Adrenal gland (tissue), 12 donors: ENCODE measurements around the gene ICE1. TPM values are rescaled to one million over a fixed set of nuclear protein-coding genes. Genes with fewer than 3 reads are reported as not detected.

ENCODE experiments used
- DNase-seq, 7 donors: peaks; one replicate each; pipeline ENCODE4 v3.0.0-alpha.2; 2019 to 2020
- H3K27ac ChIP-seq, 5 donors: fragments of 200-600 bp; sonication (generic) in 4 of 5; 1 replicate in 3 of 5; 2 replicates in 2 of 5; pipeline versions ENCODE4 v1.5.1 to v1.8.0; 2016 to 2020; ENCODE audit warnings: mild to moderate bottlenecking in 1 of 5
- H3K27me3 ChIP-seq: fragments of 200-600 bp; 2 replicates; pipeline ENCODE4 v1.8.0; 2021
- H3K36me3 ChIP-seq, 2 donors: fragments of 200-600 bp; replicated peaks in 1 of 2; 1 replicate in 1 of 2; 2 replicates in 1 of 2; pipeline versions ENCODE4 v1.5.1 to v1.8.0; 2018 to 2022
- H3K4me1 ChIP-seq, 2 donors: fragments of 200-600 bp; replicated peaks in 1 of 2; 1 replicate in 1 of 2; 2 replicates in 1 of 2; pipeline versions ENCODE4 v1.5.1 to v1.8.0; 2018 to 2021
- H3K4me3 ChIP-seq, 4 donors: fragments of 200-600 bp; sonication (generic) in 3 of 4; one replicate each; pipeline ENCODE4 v1.5.1; 2016 to 2018
- H3K9me3 ChIP-seq, 3 donors: fragments of 200-600 bp; sonication (generic) in 1 of 3; replicated peaks in 1 of 3; 1 replicate in 2 of 3; 2 replicates in 1 of 3; pipeline versions ENCODE4 v1.5.1 to v1.8.0; 2016 to 2021
- POLR2A ChIP-seq, 2 donors: fragments of 450-650 bp; IDR thresholded peaks; one replicate each; pipeline ENCODE4 v1.6.1; 2017; ENCODE audit warnings: antibody characterized with exemption in 2 of 2, mild to moderate bottlenecking in 2 of 2, moderate library complexity in 1 of 2
- WGBS, 4 donors: extraction: QIAGEN DNeasy Blood & Tissue Kit in 2 of 4; methylation state at CpG; one replicate each; pipeline versions ENCODE4 v1.1.5 to v1.1.7; 2013 to 2017; 5-methylcytosine and 5-hydroxymethylcytosine counted together
- intact Hi-C, 2 donors: fragments of 100-400 bp; cut with DNase I; formaldehyde crosslinking; loops; one replicate each; pipeline versions ENCODE4 v1.14.1 to v1.15.0; 2022 to 2023
- polyA plus RNA-seq, 3 donors: library from polyadenylated mRNA; stranded (reverse); fragments of 200-250 nt in 2 of 3; fragments of 350-450 nt in 1 of 3; fragmentation: Illumina TruSeq in 1 of 3; extraction: RNeasy Lipid Tissue Mini Kit (QIAGEN cat#74804) in 1 of 3; gene quantifications; one replicate each; pipeline ENCODE4 v1.2.3, GENCODE V29; 2013 to 2014
- total RNA-seq, 9 donors: library from RNA; depleted of rRNA in 4 of 9; stranded (reverse); fragments of >200 nt in 4 of 9; fragments of 120-200 nt in 1 of 9; fragmentation: NEBNext Ultra II Directional in 1 of 9; extraction: Animal tissue kit (Norgen Biotek cat#: 25700) in 1 of 9; gene quantifications; one replicate each; pipeline versions ENCODE4 v1.1.0 to v1.2.4, GENCODE V29; 2013 to 2023
- TF ChIP-seq, protein P1 (sequence below), 6 experiments: fragments of 450-650 bp in 4 of 6; fragments of 200-600 bp in 2 of 6; sonication (generic) in 1 of 6; IDR thresholded peaks; 1 replicate in 5 of 6; 2 replicates in 1 of 6; pipeline versions ENCODE4 v1.5.1 to v1.8.0; 2016 to 2021; ENCODE audit warnings: antibody characterized with exemption in 6 of 6, mild to moderate bottlenecking in 2 of 6, moderate library complexity in 1 of 6
- donor health status: healthy with polysubstance abuse.
- donor health status: Bipolar disorder and iron deficiency.
- donor health status: DM: yes; HTN: yes; CAD: no.
- donor health status: DM: no; HTN: no; CAD: no.
- donor health status: DM: no; HTN: no; CAD: no.
- donor health status: DM: yes; HTN: yes; CAD: no.

Gene ICE1
- total and polyA plus RNA-seq, 12 donors, result 6.0 to 33.7 (median 21.2) TPM

DNA sequence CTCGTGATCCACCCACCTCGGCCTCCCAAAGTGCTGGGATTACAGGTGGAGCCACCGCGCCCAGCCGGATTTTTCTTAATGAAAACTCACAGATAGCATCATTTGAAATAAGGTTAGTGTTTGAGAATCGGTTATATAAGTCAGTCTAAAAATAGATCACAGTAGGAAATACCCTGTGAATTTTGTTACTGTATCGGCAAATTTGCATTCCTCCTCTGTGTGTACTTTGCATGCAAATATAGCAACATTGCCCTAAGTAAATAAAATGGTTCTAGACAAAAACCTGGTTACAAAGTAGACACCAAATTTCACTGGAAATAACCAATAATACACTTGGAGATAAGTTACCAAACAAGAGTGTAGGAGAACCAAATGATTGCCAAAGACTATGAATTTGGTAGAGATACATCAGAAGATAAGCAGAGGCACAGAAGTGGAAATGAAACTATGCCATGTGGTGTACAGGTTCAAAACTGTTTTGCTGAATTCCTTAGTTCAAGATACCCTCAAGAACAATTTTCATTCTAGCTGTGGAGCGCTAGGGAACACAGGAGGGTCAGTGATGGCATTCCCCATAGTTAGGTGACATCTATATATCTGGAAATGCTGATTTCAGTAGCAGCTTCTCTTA lies 58.1 kb downstream of the ICE1 start:
- intact Hi-C loops, result no loop called here
- H3K4me1 ChIP-seq, result no peaks in the 10 kb centered on the region
- H3K27me3 ChIP-seq, result no peaks in the 10 kb centered on the region
- H3K36me3 ChIP-seq, result peaks cover 0 to 7% of the 10 kb centered on the region in 2 donors
- no peak overlapping the region for H3K27ac ChIP-seq
- 94 to 96% (median 95%) methylated on average over 8 of the region's 8 CpGs for WGBS, 4 donors
- no peaks in the 10 kb centered on the region for H3K9me3 ChIP-seq
- no peak for TF ChIP-seq POLR2A (IDR thresholded peaks at IDR 0.05)
- TF ChIP-seq, protein P1, sequence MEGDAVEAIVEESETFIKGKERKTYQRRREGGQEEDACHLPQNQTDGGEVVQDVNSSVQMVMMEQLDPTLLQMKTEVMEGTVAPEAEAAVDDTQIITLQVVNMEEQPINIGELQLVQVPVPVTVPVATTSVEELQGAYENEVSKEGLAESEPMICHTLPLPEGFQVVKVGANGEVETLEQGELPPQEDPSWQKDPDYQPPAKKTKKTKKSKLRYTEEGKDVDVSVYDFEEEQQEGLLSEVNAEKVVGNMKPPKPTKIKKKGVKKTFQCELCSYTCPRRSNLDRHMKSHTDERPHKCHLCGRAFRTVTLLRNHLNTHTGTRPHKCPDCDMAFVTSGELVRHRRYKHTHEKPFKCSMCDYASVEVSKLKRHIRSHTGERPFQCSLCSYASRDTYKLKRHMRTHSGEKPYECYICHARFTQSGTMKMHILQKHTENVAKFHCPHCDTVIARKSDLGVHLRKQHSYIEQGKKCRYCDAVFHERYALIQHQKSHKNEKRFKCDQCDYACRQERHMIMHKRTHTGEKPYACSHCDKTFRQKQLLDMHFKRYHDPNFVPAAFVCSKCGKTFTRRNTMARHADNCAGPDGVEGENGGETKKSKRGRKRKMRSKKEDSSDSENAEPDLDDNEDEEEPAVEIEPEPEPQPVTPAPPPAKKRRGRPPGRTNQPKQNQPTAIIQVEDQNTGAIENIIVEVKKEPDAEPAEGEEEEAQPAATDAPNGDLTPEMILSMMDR (IDR thresholded peaks at IDR 0.05), result no peak
- no peak for DNase-seq
- H3K4me3 ChIP-seq, result no peak overlapping the region

DNA sequence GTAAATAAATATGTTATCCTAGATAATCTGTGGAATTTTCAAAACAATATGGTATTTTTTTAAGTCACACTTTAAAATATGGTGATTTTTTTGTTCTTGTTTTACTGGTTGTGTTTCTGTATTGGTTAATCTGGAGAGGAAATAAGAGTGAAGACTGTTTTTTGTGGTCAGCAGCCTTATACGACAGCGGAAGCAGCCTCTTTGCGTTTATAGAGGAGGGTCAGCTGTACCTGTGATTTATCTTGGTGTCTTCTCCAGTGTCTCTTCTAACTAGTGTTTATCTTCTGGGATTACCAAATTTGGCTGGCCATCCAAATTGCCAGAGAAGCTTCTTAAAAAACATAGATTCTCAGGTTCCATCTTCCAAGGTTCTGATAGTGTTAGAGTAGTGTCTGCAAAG lies 58.7 kb downstream of the ICE1 start:
- H3K4me1 ChIP-seq, result no peaks in the 10 kb centered on the region
- H3K27me3 ChIP-seq, result no peaks in the 10 kb centered on the region
- no peak for DNase-seq
- intact Hi-C loops, result no loop called here
- H3K4me3 ChIP-seq, result no peak overlapping the region
- 76 to 84% (median 80%) methylated on average over 3 of the region's 3 CpGs for WGBS, 4 donors
- TF ChIP-seq POLR2A (IDR thresholded peaks at IDR 0.05), result no peak
- TF ChIP-seq, protein P1 (IDR thresholded peaks at IDR 0.05), result no peak
- no peaks in the 10 kb centered on the region for H3K9me3 ChIP-seq
- H3K36me3 ChIP-seq, result peaks cover 0 to 6% of the 10 kb centered on the region in 2 donors
- no peak overlapping the region for H3K27ac ChIP-seq

DNA sequence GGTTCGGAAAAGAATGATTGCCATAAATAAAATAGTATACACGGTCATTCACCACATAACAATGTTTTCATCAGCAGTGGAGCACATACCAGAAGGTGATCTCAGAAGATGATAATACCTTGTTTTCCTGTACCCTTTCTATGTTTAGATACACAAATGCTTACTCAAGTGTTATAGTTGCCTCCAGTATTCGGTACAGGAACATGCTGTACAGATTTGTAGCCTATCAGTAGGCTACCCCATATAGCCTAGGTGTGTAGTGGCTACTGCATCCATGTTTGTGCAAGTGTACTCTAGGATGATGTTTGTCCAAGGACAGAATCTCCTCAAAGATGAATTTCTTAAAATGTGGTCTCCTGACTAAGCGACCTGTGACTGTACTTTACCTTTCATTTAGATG lies 59.2 kb downstream of the ICE1 start:
- H3K4me1 ChIP-seq, result no peaks in the 10 kb centered on the region
- H3K36me3 ChIP-seq, result peaks cover 0 to 4% of the 10 kb centered on the region in 2 donors
- no peak overlapping the region for H3K27ac ChIP-seq
- H3K4me3 ChIP-seq, result no peak overlapping the region
- intact Hi-C loops, result no loop called here
- H3K27me3 ChIP-seq, result no peaks in the 10 kb centered on the region
- no peak for DNase-seq
- TF ChIP-seq, protein P1 (IDR thresholded peaks at IDR 0.05), result no peak
- TF ChIP-seq POLR2A (IDR thresholded peaks at IDR 0.05), result no peak
- 94 to 95% (median 95%) methylated on average over 4 of the region's 4 CpGs for WGBS, 4 donors
- H3K9me3 ChIP-seq, result no peaks in the 10 kb centered on the region

DNA sequence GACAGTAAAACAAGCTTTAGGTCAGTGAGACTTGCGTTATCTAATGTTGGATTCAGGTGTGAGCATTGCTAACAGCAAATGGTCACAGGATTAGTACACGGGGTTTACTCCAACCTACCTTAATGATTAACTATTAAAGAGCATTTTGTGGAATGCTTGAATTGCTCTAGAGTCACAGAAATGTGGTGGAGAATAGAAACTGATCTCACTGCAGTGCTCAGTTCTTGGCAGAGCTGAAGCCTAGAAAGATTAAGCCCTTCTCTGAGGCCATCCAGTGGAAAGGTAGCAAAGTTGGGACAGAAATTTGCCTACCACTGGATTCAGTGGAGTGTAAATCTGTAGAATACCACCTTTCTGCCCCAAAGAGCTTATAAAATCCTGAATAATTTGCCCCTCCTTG lies 60.9 kb downstream of the ICE1 start:
- no peak overlapping the region for H3K27ac ChIP-seq
- no peak overlapping the region for H3K4me3 ChIP-seq
- no peak for DNase-seq
- no peaks in the 10 kb centered on the region for H3K9me3 ChIP-seq
- no peaks in the 10 kb centered on the region for H3K4me1 ChIP-seq
- no peaks in the 10 kb centered on the region for H3K27me3 ChIP-seq
- WGBS, 4 donors, result 93 to 100% (median 96%) methylated on average over 2 of the region's 2 CpGs
- TF ChIP-seq POLR2A (IDR thresholded peaks at IDR 0.05), result no peak
- TF ChIP-seq, protein P1 (IDR thresholded peaks at IDR 0.05), result no peak
- peaks cover 0 to 4% of the 10 kb centered on the region in 2 donors for H3K36me3 ChIP-seq
- intact Hi-C loops, result no loop called here
